Omental fat pad (tissue), 4 donors: ENCODE data around the gene TLR8. TPM values are rescaled to one million over a fixed set of nuclear protein-coding genes. Genes with fewer than 3 reads are reported as not detected.

Experiments used
- ATAC-seq: fragments of 150-250 bp; one replicate; pipeline ENCODE4 v1.9.1; 2016; ENCODE audit warnings: mild to moderate bottlenecking, moderate library complexity; ENCODE audit not compliant: low FRiP score
- DNase-seq: peaks from one replicate; pipeline ENCODE4 v3.0.0-alpha.2; 2019; ENCODE audit warnings: low spot score
- CTCF ChIP-seq, 3 donors: fragments of 450-650 bp; IDR thresholded peaks; one replicate each; pipeline ENCODE4 v1.5.1; 2016 to 2017; ENCODE audit warnings: antibody characterized with exemption in 3 of 3, mild to moderate bottlenecking in 3 of 3, moderate library complexity in 2 of 3
- total RNA-seq, 4 donors: library from RNA; depleted of rRNA; stranded (reverse); fragments of >200 nt; gene quantifications; one replicate each; pipeline ENCODE4 v1.1.0, GENCODE V29; 2016

Gene TLR8
- total RNA-seq, 4 donors from 2014 or later = 1.4 to 10.9 (median 6.1) TPM

GRCh38 chrX:12894074-12895030 is 12.1 kb upstream of the TLR8 start:
- no peak for TF ChIP-seq CTCF (IDR thresholded peaks at IDR 0.05)
- ATAC-seq (no peak), DNase-seq (no peak)

- DNase-seq = no peak
- no peak for ATAC-seq
- no peak for TF ChIP-seq CTCF (IDR thresholded peaks at IDR 0.05)
Measured at GRCh38 chrX:12895866-12896265, 10.6 kb upstream of the TLR8 start.

GRCh38 chrX:12896935-12897334 is 9.5 kb upstream of the TLR8 start:
- DNase-seq (no peak), ATAC-seq (no peak)
- no peak for TF ChIP-seq CTCF (IDR thresholded peaks at IDR 0.05)

GRCh38 chrX:12898073-12898472 is 8.3 kb upstream of the TLR8 start:
- TF ChIP-seq CTCF (IDR thresholded peaks at IDR 0.05) = no peak
- no peak for DNase-seq
- ATAC-seq = no peak

- no peak for ATAC-seq
- TF ChIP-seq CTCF (IDR thresholded peaks at IDR 0.05) = no peak
- DNase-seq = no peak
Measured at GRCh38 chrX:12899506-12899905, 6.9 kb upstream of the TLR8 start.

- TF ChIP-seq CTCF (IDR thresholded peaks at IDR 0.05) = no peak
- ATAC-seq (peak; percentile 47), DNase-seq (no peak)
Measured at GRCh38 chrX:12901486-12901885, 4.9 kb upstream of the TLR8 start.

- ATAC-seq (no peak), DNase-seq (no peak)
- TF ChIP-seq CTCF (IDR thresholded peaks at IDR 0.05) = no peak
Measured at GRCh38 chrX:12903646-12904045, 2.8 kb upstream of the TLR8 start.
